Peyer's patch (tissue), 4 donors: ENCODE results near the gene CXCL14. TPM values are rescaled to one million over a fixed set of nuclear protein-coding genes. Genes with fewer than 3 reads are reported as not detected.

Experiments
- DNase-seq, 3 donors: peaks; one replicate each; pipeline ENCODE4 v3.0.0-alpha.2; 2017 to 2019
- H3K27ac ChIP-seq, 4 donors: fragments of 200-600 bp; sonication (generic); one replicate each; pipeline ENCODE4 v1.5.1; 2016 to 2019
- H3K27me3 ChIP-seq, 2 donors: fragments of 200-600 bp; sonication (generic); one replicate each; pipeline ENCODE4 v1.5.1; 2019
- H3K36me3 ChIP-seq, 3 donors: fragments of 200-600 bp; sonication (generic); one replicate each; pipeline ENCODE4 v1.5.1; 2016 to 2019
- H3K4me1 ChIP-seq, 4 donors: fragments of 200-600 bp; sonication (generic); one replicate each; pipeline ENCODE4 v1.5.1; 2016 to 2019
- H3K4me3 ChIP-seq, 4 donors: fragments of 200-600 bp; sonication (generic); 1 replicate in 3 of 4; 2 replicates in 1 of 4; pipeline ENCODE4 v1.5.1; 2016 to 2019; ENCODE audit warnings: mild to moderate bottlenecking in 1 of 4
- H3K9me3 ChIP-seq, 4 donors: fragments of 200-600 bp; sonication (generic); one replicate each; pipeline ENCODE4 v1.5.1; 2016 to 2019; ENCODE audit warnings: mild to moderate bottlenecking in 1 of 4
- CTCF ChIP-seq, 6 experiments: fragments of 450-650 bp in 4 of 6; fragments of 200-600 bp in 2 of 6; sonication (generic) in 1 of 6; IDR thresholded peaks; one replicate each; pipeline ENCODE4 v1.5.1; 2017 to 2019; ENCODE audit warnings: antibody characterized with exemption in 6 of 6, mild to moderate bottlenecking in 3 of 6, moderate library complexity in 1 of 6
- POLR2A ChIP-seq, 2 donors: fragments of 450-650 bp; IDR thresholded peaks; one replicate each; pipeline ENCODE4 v1.5.1; 2017; ENCODE audit warnings: antibody characterized with exemption in 2 of 2, mild to moderate bottlenecking in 2 of 2, moderate library complexity in 2 of 2
- total RNA-seq, 4 donors: library from RNA; depleted of rRNA; stranded (reverse); fragments of >200 nt; gene quantifications; one replicate each; pipeline ENCODE4 v1.1.0, GENCODE V29; 2016

The CXCL14 gene
- total RNA-seq, 4 donors from 2014 or later, result 17.3 to 122 (median 23.4) TPM

DNA sequence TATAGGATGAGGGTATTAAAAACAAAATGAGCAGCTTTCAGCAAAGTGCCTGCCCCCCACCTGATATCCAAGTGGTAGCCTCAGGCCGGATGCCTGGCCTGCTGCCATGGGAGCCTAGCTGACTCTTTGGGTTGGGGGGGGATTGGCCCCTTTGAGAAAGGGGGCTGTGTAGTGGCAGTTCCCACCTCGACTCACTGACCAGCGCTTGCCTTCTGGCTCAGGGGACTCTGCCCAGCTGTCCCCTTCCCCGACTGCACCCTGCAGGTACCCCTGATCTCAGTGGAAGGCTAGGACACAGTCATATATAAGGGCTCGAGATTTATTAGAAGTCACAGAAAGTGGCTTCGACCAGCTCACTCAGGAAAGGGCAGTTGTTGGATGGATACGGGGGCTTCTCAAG, 41.5 kb downstream of the CXCL14 start:
- no peak overlapping the region for H3K4me3 ChIP-seq
- peaks cover 0 to 42% of the 10 kb centered on the region in 2 donors for H3K27me3 ChIP-seq
- no peak for DNase-seq

DNA sequence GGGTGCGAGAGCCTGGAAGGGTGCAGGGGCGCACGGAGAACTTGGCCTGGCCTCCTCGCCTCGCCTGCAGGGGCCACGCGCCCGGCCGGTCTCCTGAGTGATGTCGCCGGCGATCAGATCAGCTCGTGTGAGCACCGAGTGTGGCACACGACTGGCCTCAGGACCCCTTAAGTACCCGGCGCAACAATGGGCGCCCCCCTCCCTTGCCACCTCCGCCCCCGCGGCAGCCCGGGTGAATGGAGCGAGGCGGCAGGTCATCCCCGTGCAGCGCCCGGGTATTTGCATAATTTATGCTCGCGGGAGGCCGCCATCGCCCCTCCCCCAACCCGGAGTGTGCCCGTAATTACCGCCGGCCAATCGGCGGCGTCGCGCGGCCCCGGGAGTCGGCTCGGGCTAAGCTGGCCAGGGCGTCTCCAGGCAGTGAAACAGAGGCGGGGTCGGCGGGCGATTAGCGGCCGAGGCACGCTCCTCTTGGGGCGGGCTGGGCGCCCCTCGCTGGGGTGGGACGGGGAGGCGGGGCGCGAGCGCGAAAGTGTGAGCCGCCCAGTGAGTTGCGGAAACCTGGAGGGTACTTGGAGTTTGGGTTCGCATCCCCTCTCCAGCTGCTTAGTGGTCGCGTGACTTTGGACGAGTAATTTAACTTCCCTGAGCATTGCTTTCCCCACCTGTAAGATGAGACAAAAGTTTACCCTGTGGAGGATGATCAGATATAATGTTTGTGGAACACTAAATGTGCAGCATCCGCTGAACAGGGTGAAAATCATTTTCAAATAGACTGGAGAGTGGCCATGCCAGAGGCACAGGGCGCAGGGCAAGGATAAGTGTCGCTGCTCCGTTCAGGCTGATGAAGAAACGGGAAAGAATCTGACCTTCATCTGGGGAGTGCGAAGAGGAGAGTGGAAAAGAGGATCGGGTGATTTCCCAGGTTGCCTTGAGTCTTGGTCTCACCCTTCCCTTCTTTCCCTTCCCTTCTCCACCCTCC, 42.7 kb downstream of the CXCL14 start, which contains the start of gene NEUROG1:
NEUROG1 (minus strand) TSS at position 145 of the 982 bp plus-strand sequence. CDS start 274 bp downstream, outside the sequence.
- H3K4me1 ChIP-seq, result peaks cover 0 to 14% (median 0%) of the 10 kb centered on the region in 4 donors
- DNase-seq, result no peak
- H3K9me3 ChIP-seq, result no peaks in the 10 kb centered on the region
- H3K27me3 ChIP-seq, result peaks cover 0 to 43% of the 10 kb centered on the region in 2 donors
- H3K27ac ChIP-seq, result no peak within 1 kb of the TSS
- peak within 1 kb of the TSS in 2 of 4 donors; percentile 21 to 26 for H3K4me3 ChIP-seq
- no peak for TF ChIP-seq POLR2A (IDR thresholded peaks at IDR 0.05)
- TF ChIP-seq CTCF (IDR thresholded peaks at IDR 0.05), result no peak
- no peaks in the 10 kb centered on the region for H3K36me3 ChIP-seq

More for the DNA sequence above, 41.5 kb downstream of the CXCL14 start:
- Histone ChIP-seq H3K9me3 (no peaks in the 10 kb centered on the region), H3K4me1 (peaks cover 0 to 14% (median 0%) of the 10 kb centered on the region in 4 donors), H3K36me3 (no peaks in the 10 kb centered on the region), H3K27ac (no peak overlapping the region)
- TF ChIP-seq POLR2A (IDR thresholded peaks at IDR 0.05) (no peak), CTCF (IDR thresholded peaks at IDR 0.05) (no peak)

- H3K4me1 ChIP-seq, result peaks cover 0 to 14% (median 0%) of the 10 kb centered on the region in 4 donors
- DNase-seq, result no peak
- no peaks in the 10 kb centered on the region for H3K36me3 ChIP-seq
- H3K9me3 ChIP-seq, result no peaks in the 10 kb centered on the region
- peaks cover 0 to 43% of the 10 kb centered on the region in 2 donors for H3K27me3 ChIP-seq
- H3K27ac ChIP-seq, result no peak overlapping the region
- TF ChIP-seq POLR2A (IDR thresholded peaks at IDR 0.05) (no peak), CTCF (IDR thresholded peaks at IDR 0.05) (no peak)
- H3K4me3 ChIP-seq, result no peak overlapping the region
These were observed 43.4 kb downstream of the CXCL14 start for GRCh38 chr5:135535420-135535819.

GRCh38 chr5:135534609-135535419, 44.0 kb downstream of the CXCL14 start:
- H3K9me3 ChIP-seq, result no peaks in the 10 kb centered on the region
- TF ChIP-seq CTCF (IDR thresholded peaks at IDR 0.05) (no peak), POLR2A (IDR thresholded peaks at IDR 0.05) (no peak)
- no peak overlapping the region for H3K27ac ChIP-seq
- peaks cover 0 to 43% of the 10 kb centered on the region in 2 donors for H3K27me3 ChIP-seq
- H3K4me3 ChIP-seq, result no peak overlapping the region
- no peak for DNase-seq
- H3K36me3 ChIP-seq, result no peaks in the 10 kb centered on the region
- H3K4me1 ChIP-seq, result peaks cover 0 to 14% (median 0%) of the 10 kb centered on the region in 4 donors

GRCh38 chr5:135533794-135534193, 45.0 kb downstream of the CXCL14 start:
- Histone ChIP-seq H3K36me3 (no peaks in the 10 kb centered on the region), H3K27ac (no peak overlapping the region), H3K4me3 (no peak overlapping the region), H3K9me3 (no peaks in the 10 kb centered on the region), H3K27me3 (peaks cover 0 to 43% of the 10 kb centered on the region in 2 donors), H3K4me1 (peaks cover 0 to 14% (median 0%) of the 10 kb centered on the region in 4 donors)
- DNase-seq, result no peak
- TF ChIP-seq POLR2A (IDR thresholded peaks at IDR 0.05) (no peak), CTCF (IDR thresholded peaks at IDR 0.05) (no peak)
